Endothelial cell of umbilical vein (primary cell): ENCODE measurements around the gene INTS6L. TPM values are rescaled to one million over a fixed set of nuclear protein-coding genes. Genes with fewer than 3 reads are reported as not detected.

ENCODE experiments used
- BruUV-seq: library from RNA; stranded (reverse); fragments of 400-500 nt; replicated peaks from 2 replicates; lab custom pipeline; 2021; lab: Mats Ljungman, UMichigan
- CTCF ChIA-PET: fragments of 300-600, 350-600 bp; sonication (Branson Sonifier 250); formaldehyde crosslinking; loops from one replicate; lab custom pipeline; 2021; ENCODE audit warnings: antibody characterized with exemption, inconsistent platforms; lab: Charles Lee
- POLR2A ChIA-PET: fragments of 300-600, 350-600 bp; sonication (Branson Sonifier 250); formaldehyde crosslinking; loops from one replicate; lab custom pipeline; 2021; ENCODE audit warnings: antibody characterized with exemption, inconsistent platforms; lab: Charles Lee
- DNase-seq: peaks from one replicate; pipeline ENCODE4 v3.0.0-alpha.2; 2011; ENCODE audit warnings: low read depth, low spot score
- FAIRE-seq: peaks from 2 replicates; lab custom pipeline; 2011; peaks lifted over from hg19 to GRCh38; lab: Jason Lieb, UNC
- H2AFZ ChIP-seq: 2 replicates; pipeline ENCODE4 v1.6.0; 2012; ENCODE audit warnings: low read depth, low read length, control low read depth, inconsistent platforms
- H3K27ac ChIP-seq: 2 replicates; pipeline ENCODE4 v1.5.1; 2011; ENCODE audit warnings: low read depth, mild to moderate bottlenecking, control low read depth, low read length, moderate library complexity; ENCODE audit not compliant: insufficient read depth
- H3K27me3 ChIP-seq, 2 experiments: 2 replicates each; pipeline versions ENCODE4 v1.6.0 to v1.6.1; 2011; ENCODE audit warnings: low read length in 2 of 2, mixed read lengths in 1 of 2; ENCODE audit not compliant: control insufficient read depth in 2 of 2, insufficient read depth in 2 of 2
- H3K36me3 ChIP-seq, 2 experiments: 2 replicates in 1 of 2; 3 replicates in 1 of 2; pipeline ENCODE4 v1.5.1; 2011; ENCODE audit warnings: low read length in 2 of 2, mild to moderate bottlenecking in 1 of 2, moderate library complexity in 1 of 2; ENCODE audit not compliant: control insufficient read depth in 2 of 2, insufficient read depth in 2 of 2; ENCODE audit errors: extremely low read depth in 1 of 2
- H3K4me1 ChIP-seq: 3 replicates; pipeline ENCODE4 v1.5.1; 2011; ENCODE audit warnings: mild to moderate bottlenecking, low read length; ENCODE audit not compliant: control insufficient read depth, insufficient read depth; ENCODE audit errors: extremely low read depth
- H3K4me2 ChIP-seq: 2 replicates; pipeline ENCODE4 v1.6.1; 2011; ENCODE audit warnings: low read length, control low read depth, mixed read lengths; ENCODE audit not compliant: insufficient read depth
- H3K4me3 ChIP-seq, 3 experiments: fragments of 200-600 bp in 1 of 3; sonication (generic), shearing (Covaris generic) in 1 of 3; replicated peaks in 1 of 3; 2 replicates each; pipeline ENCODE4 v1.5.1; 2011 to 2016; ENCODE audit warnings: control low read depth in 3 of 3, low read length in 3 of 3, mild to moderate bottlenecking in 2 of 3, inconsistent platforms in 1 of 3, low read depth in 1 of 3, moderate library complexity in 1 of 3; ENCODE audit not compliant: insufficient read depth in 1 of 3
- H3K79me2 ChIP-seq: 2 replicates; pipeline ENCODE4 v1.6.0; 2012; ENCODE audit warnings: low read length, inconsistent platforms; ENCODE audit not compliant: control insufficient read depth, insufficient read depth
- H3K9ac ChIP-seq: replicated peaks from 2 replicates; pipeline ENCODE3; 2011; ENCODE audit warnings: low read length, control low read depth; ENCODE audit not compliant: insufficient read depth; ENCODE audit errors: extremely low read depth
- H3K9me1 ChIP-seq: replicated peaks from 3 replicates; pipeline ENCODE4 v1.6.0; 2011; ENCODE audit warnings: mild to moderate bottlenecking, low read length; ENCODE audit not compliant: control insufficient read depth, insufficient read depth; ENCODE audit errors: extremely low read depth
- H3K9me3 ChIP-seq: replicated peaks from 2 replicates; pipeline ENCODE4 v1.5.1; 2012; ENCODE audit warnings: low read length, inconsistent platforms; ENCODE audit not compliant: control insufficient read depth, insufficient read depth
- H4K20me1 ChIP-seq: replicated peaks from 2 replicates; pipeline ENCODE3; 2011; ENCODE audit warnings: mild to moderate bottlenecking, low read length; ENCODE audit not compliant: control insufficient read depth, insufficient read depth; ENCODE audit errors: extremely low read depth
- EZH2 ChIP-seq: IDR thresholded peaks from 2 replicates; pipeline ENCODE4 v1.6.1; 2012; ENCODE audit warnings: borderline replicate concordance, low read depth, mild to moderate bottlenecking, moderate library complexity, low read length, inconsistent platforms; ENCODE audit not compliant: severe bottlenecking
- FOS ChIP-seq: IDR thresholded peaks from 2 replicates; pipeline ENCODE4 v1.6.1; 2011; ENCODE audit warnings: mild to moderate bottlenecking, low read length, moderate library complexity, borderline replicate concordance; ENCODE audit not compliant: insufficient read depth
- GATA2 ChIP-seq: IDR thresholded peaks from 2 replicates; pipeline ENCODE4 v1.7.0; 2011; ENCODE audit warnings: low read depth, mild to moderate bottlenecking, moderate library complexity, mixed read lengths, low read length; ENCODE audit not compliant: insufficient read length, insufficient read depth
- JUN ChIP-seq: IDR thresholded peaks from 2 replicates; pipeline ENCODE4 v1.6.1; 2011; ENCODE audit warnings: borderline replicate concordance, low read depth; ENCODE audit not compliant: insufficient read length, insufficient read depth
- MYC ChIP-seq: IDR thresholded peaks from one replicate; pipeline ENCODE4 v1.6.1; 2011; ENCODE audit warnings: mild to moderate bottlenecking, low read depth, low read length
- POLR2A ChIP-seq: IDR thresholded peaks from 2 replicates; pipeline ENCODE4 v1.6.1; 2012; ENCODE audit warnings: low read depth, mild to moderate bottlenecking, control low read depth, low read length
- POLR2AphosphoS5 ChIP-seq: IDR thresholded peaks from 2 replicates; pipeline ENCODE4 v1.6.1; 2012; ENCODE audit warnings: low read depth, mild to moderate bottlenecking, control low read depth, low read length, moderate library complexity; ENCODE audit not compliant: insufficient read depth
- dilution Hi-C: fragments of 300-500 bp; cut with MboI; formaldehyde crosslinking; loops from one replicate; pipeline ENCODE4 v1.15.0; 2019; ENCODE audit warnings: low sequenced_read_pairs; ENCODE audit not compliant: extremely low pct_ligation_motif_present
- intact Hi-C: fragments of 100-400 bp; cut with micrococcal nuclease; formaldehyde crosslinking; loops from one replicate; pipeline ENCODE4 v1.10.0; 2022
- polyA plus RNA-seq, 4 experiments: library from polyadenylated mRNA; depleted of rRNA in 3 of 4; stranded (reverse) in 3 of 4; unstranded in 1 of 4; fragments of >200 nt; gene quantifications; 2 replicates each; pipeline versions ENCODE4 v1.2.1 to v1.2.3, GENCODE V29; 2011 to 2012; ENCODE audit warnings: missing spikeins in 1 of 4
- total RNA-seq: library from RNA; stranded (reverse); gene quantifications from 2 replicates; pipeline ENCODE4 v1.2.3, GENCODE V29; 2021
- TF ChIP-seq, protein P1 (sequence below), 2 donors: IDR thresholded peaks; 1 replicate in 1 of 2; 2 replicates in 1 of 2; pipeline ENCODE4 v1.5.1; 2011; ENCODE audit warnings: low read length in 2 of 2, mild to moderate bottlenecking in 2 of 2, moderate library complexity in 2 of 2, control low read depth in 1 of 2, inconsistent platforms in 1 of 2, low read depth in 1 of 2; ENCODE audit not compliant: insufficient read depth in 1 of 2; ENCODE audit errors: extremely low read depth in 1 of 2
- TF ChIP-seq, protein P2 (sequence below): IDR thresholded peaks from 2 replicates; pipeline ENCODE4 v1.6.1; 2011; ENCODE audit not compliant: insufficient read depth, insufficient read length

INTS6L gene
- total and polyA plus RNA-seq, 2 donors (not counting 3 experiments of a cell fraction or from before 2014, with no cell fraction given), result 5.2 to 7.5 TPM

DNA sequence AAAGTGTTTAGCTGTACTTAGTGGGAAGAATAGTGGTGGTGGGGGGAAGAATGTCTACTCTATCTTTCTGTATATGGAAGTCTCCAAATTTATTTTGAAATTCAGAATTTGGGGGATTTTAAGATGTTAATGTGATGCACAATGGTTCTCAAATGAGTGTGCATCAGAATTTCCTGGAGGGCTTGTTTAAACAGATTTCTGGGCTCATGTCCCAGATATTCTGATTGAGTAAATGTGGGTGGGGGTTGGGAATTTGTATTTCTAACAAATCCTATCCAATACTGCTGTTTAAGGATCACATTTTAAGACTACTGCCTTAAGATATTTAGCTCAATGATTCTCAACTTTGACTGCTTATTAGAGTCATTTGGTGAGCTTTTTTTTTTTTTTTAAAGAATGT lies 15.1 kb upstream of the INTS6L start:
- no peak overlapping the region for H2AFZ ChIP-seq
- no peaks in the 10 kb centered on the region for H3K4me1 ChIP-seq
- intact Hi-C loops, result no loop called here
- H3K4me2 ChIP-seq, result no peak overlapping the region
- no peak overlapping the region for H3K9ac ChIP-seq
- DNase-seq (no peak), FAIRE-seq (no peak)
- POLR2A ChIA-PET, result no interaction called here
- H3K9me3 ChIP-seq, result no peaks in the 10 kb centered on the region
- CTCF ChIA-PET, result interaction anchor here (0.6 kb wide), 1 partner anchor 91 kb away, joined by 3 read pairs; no protein-coding TSS in a partner anchor
- H3K27ac ChIP-seq, result no peak overlapping the region
- no peaks in the 10 kb centered on the region for H3K27me3 ChIP-seq
- no peaks in the 10 kb centered on the region for H3K36me3 ChIP-seq
- no peaks in the 10 kb centered on the region for H3K79me2 ChIP-seq
- H4K20me1 ChIP-seq, result no peaks in the 10 kb centered on the region
- H3K9me1 ChIP-seq, result no peaks in the 10 kb centered on the region
- no peak overlapping the region for H3K4me3 ChIP-seq
- dilution Hi-C loops, result no loop called here
- no TSS peak for BruUV-seq
- TF ChIP-seq, protein P1, sequence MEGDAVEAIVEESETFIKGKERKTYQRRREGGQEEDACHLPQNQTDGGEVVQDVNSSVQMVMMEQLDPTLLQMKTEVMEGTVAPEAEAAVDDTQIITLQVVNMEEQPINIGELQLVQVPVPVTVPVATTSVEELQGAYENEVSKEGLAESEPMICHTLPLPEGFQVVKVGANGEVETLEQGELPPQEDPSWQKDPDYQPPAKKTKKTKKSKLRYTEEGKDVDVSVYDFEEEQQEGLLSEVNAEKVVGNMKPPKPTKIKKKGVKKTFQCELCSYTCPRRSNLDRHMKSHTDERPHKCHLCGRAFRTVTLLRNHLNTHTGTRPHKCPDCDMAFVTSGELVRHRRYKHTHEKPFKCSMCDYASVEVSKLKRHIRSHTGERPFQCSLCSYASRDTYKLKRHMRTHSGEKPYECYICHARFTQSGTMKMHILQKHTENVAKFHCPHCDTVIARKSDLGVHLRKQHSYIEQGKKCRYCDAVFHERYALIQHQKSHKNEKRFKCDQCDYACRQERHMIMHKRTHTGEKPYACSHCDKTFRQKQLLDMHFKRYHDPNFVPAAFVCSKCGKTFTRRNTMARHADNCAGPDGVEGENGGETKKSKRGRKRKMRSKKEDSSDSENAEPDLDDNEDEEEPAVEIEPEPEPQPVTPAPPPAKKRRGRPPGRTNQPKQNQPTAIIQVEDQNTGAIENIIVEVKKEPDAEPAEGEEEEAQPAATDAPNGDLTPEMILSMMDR (IDR thresholded peaks at IDR 0.05; ENCODE audit: extremely low read depth in 1 of 2, insufficient read depth in 1 of 2, low read depth in 1 of 2, low read length in 2 of 2), result no peak

DNA sequence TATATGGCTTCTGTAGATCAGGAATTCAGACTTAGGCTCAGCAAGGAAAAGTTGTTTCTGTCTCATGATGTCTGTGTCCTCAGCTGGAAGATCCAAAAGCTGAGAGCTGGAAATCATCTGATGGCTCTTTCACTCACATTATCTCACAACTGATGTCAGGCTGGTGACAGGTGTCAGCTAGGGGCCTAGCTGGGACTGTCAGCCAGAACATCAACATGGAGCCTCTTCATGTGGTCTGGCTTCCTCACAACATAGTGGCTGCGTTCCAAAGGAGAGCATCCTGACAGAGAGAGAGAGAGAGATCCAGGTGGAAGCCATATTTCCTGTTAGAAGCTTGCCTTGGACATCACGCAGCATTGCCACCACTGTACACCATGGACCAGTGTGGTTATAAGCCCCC lies 10.6 kb upstream of the INTS6L start:
- dilution Hi-C loops, result no loop called here

More for the DNA sequence above, 10.6 kb upstream of the INTS6L start:
- TF ChIP-seq MYC (no peak), EZH2 (no peak), FOS (no peak), POLR2AphosphoS5 (no peak), JUN (no peak), POLR2A (no peak), GATA2 (no peak)
- TF ChIP-seq, protein P2, sequence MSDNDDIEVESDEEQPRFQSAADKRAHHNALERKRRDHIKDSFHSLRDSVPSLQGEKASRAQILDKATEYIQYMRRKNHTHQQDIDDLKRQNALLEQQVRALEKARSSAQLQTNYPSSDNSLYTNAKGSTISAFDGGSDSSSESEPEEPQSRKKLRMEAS, result no peak
- TF ChIP-seq, protein P1 (IDR thresholded peaks at IDR 0.05; ENCODE audit: extremely low read depth in 1 of 2, insufficient read depth in 1 of 2, low read depth in 1 of 2, low read length in 2 of 2), result no peak
- Histone ChIP-seq H3K27me3 (no peaks in the 10 kb centered on the region), H3K79me2 (no peaks in the 10 kb centered on the region), H3K9ac (no peak overlapping the region), H3K4me1 (no peaks in the 10 kb centered on the region), H3K36me3 (no peaks in the 10 kb centered on the region), H3K9me1 (no peaks in the 10 kb centered on the region), H3K9me3 (no peaks in the 10 kb centered on the region), H3K4me2 (no peak overlapping the region), H4K20me1 (no peaks in the 10 kb centered on the region), H2AFZ (no peak overlapping the region), H3K4me3 (no peak overlapping the region), H3K27ac (no peak overlapping the region)
- intact Hi-C loops, result no loop called here
- ChIA-PET CTCF (no interaction called here), POLR2A (no interaction called here)
- no peak for DNase-seq
- no TSS peak for BruUV-seq
- no peak for FAIRE-seq
